ES-I3 (cell line): ENCODE measurements around the gene SH3GLB2.

Source experiments
- H3K36me3 ChIP-seq: 2 replicates; pipeline ENCODE4 v1.6.1; 2013; ENCODE audit warnings: mild to moderate bottlenecking, low read length, control low read depth, moderate library complexity; ENCODE audit not compliant: insufficient read depth
- H3K4me1 ChIP-seq: 2 replicates; pipeline ENCODE4 v1.6.1; 2013; ENCODE audit warnings: mild to moderate bottlenecking, control low read depth, low read length; ENCODE audit not compliant: insufficient read depth
- H3K9ac ChIP-seq: 2 replicates; pipeline ENCODE4 v1.6.1; 2013; ENCODE audit warnings: low read depth, mild to moderate bottlenecking, low read length, moderate library complexity
- H3K9me3 ChIP-seq: 2 replicates; pipeline ENCODE4 v1.6.1; 2013; ENCODE audit warnings: mild to moderate bottlenecking, low read length, moderate library complexity; ENCODE audit not compliant: control insufficient read depth, insufficient read depth

SH3GLB2 gene

GRCh38 chr9:129063061-129063460 lies 34.9 kb upstream of the SH3GLB2 start:
- no peaks in the 10 kb centered on the region for H3K9me3 ChIP-seq
- no peaks in the 10 kb centered on the region; the same call in 1 of the 2 replicates for H3K36me3 ChIP-seq

GRCh38 chr9:129060991-129061390 lies 32.9 kb upstream of the SH3GLB2 start:
- H3K36me3 ChIP-seq: no peaks in the 10 kb centered on the region; the same call in none of the 2 replicates

More at GRCh38 chr9:129063061-129063460, 34.9 kb upstream of the SH3GLB2 start:
- Histone ChIP-seq H3K4me1 (no peaks in the 10 kb centered on the region), H3K9ac (no peak overlapping the region)

GRCh38 chr9:129059796-129060785 lies 32.0 kb upstream of the SH3GLB2 start:
- no peaks in the 10 kb centered on the region; the same call in none of the 2 replicates for H3K36me3 ChIP-seq
- H3K9ac ChIP-seq: no peak overlapping the region
- H3K9me3 ChIP-seq: no peaks in the 10 kb centered on the region
- no peaks in the 10 kb centered on the region for H3K4me1 ChIP-seq

More at GRCh38 chr9:129060991-129061390, 32.9 kb upstream of the SH3GLB2 start:
- Histone ChIP-seq H3K9me3 (no peaks in the 10 kb centered on the region), H3K9ac (no peak overlapping the region), H3K4me1 (no peaks in the 10 kb centered on the region)

GRCh38 chr9:129058965-129059795 lies 31.0 kb upstream of the SH3GLB2 start:
- Histone ChIP-seq H3K9me3 (no peaks in the 10 kb centered on the region), H3K4me1 (no peaks in the 10 kb centered on the region), H3K36me3 (no peaks in the 10 kb centered on the region; the same call in none of the 2 replicates), H3K9ac (no peak overlapping the region)

GRCh38 chr9:129054163-129054851 lies 26.2 kb upstream of the SH3GLB2 start:
- H3K4me1 ChIP-seq: no peaks in the 10 kb centered on the region
- no peaks in the 10 kb centered on the region; the same call in 1 of the 2 replicates for H3K36me3 ChIP-seq
- no peak overlapping the region for H3K9ac ChIP-seq
- H3K9me3 ChIP-seq: no peaks in the 10 kb centered on the region

GRCh38 chr9:129053020-129053419 lies 24.9 kb upstream of the SH3GLB2 start:
- H3K9ac ChIP-seq: no peak overlapping the region
- no peaks in the 10 kb centered on the region for H3K9me3 ChIP-seq
- no peaks in the 10 kb centered on the region; the same call in 1 of the 2 replicates for H3K36me3 ChIP-seq
- H3K4me1 ChIP-seq: no peaks in the 10 kb centered on the region

GRCh38 chr9:129052592-129052991 lies 24.5 kb upstream of the SH3GLB2 start:
- no peaks in the 10 kb centered on the region for H3K9me3 ChIP-seq
- no peak overlapping the region for H3K9ac ChIP-seq
- H3K4me1 ChIP-seq: no peaks in the 10 kb centered on the region
- H3K36me3 ChIP-seq: no peaks in the 10 kb centered on the region; the same call in 1 of the 2 replicates

- Histone ChIP-seq H3K4me1 (peaks cover 3% of the 10 kb centered on the region; the same call in 1 of the 2 replicates), H3K9me3 (no peaks in the 10 kb centered on the region), H3K9ac (no peak overlapping the region), H3K36me3 (peaks cover 6% of the 10 kb centered on the region; the same call in 1 of the 2 replicates)
These were observed 13.9 kb upstream of the SH3GLB2 start for GRCh38 chr9:129042016-129042415.

- Histone ChIP-seq H3K36me3 (peaks cover 6% of the 10 kb centered on the region; the same call in 1 of the 2 replicates), H3K4me1 (peaks cover 3% of the 10 kb centered on the region; the same call in 1 of the 2 replicates), H3K9ac (no peak overlapping the region), H3K9me3 (no peaks in the 10 kb centered on the region)
These were observed 12.0 kb upstream of the SH3GLB2 start for GRCh38 chr9:129040113-129040643.

- Histone ChIP-seq H3K9ac (no peak overlapping the region), H3K36me3 (peaks cover 6% of the 10 kb centered on the region; the same call in 1 of the 2 replicates), H3K4me1 (peaks cover 3% of the 10 kb centered on the region; the same call in 1 of the 2 replicates), H3K9me3 (no peaks in the 10 kb centered on the region)
These were observed 10.2 kb upstream of the SH3GLB2 start for GRCh38 chr9:129038109-129038852.

- H3K36me3 ChIP-seq: peaks cover 5% of the 10 kb centered on the region; the same call in 1 of the 2 replicates
- no peaks in the 10 kb centered on the region for H3K9me3 ChIP-seq
- H3K4me1 ChIP-seq: peaks cover 3% of the 10 kb centered on the region; the same call in 1 of the 2 replicates
- no peak overlapping the region for H3K9ac ChIP-seq
These were observed 9.6 kb upstream of the SH3GLB2 start for GRCh38 chr9:129037767-129038098.

GRCh38 chr9:129036923-129037766 lies 9.0 kb upstream of the SH3GLB2 start:
- Histone ChIP-seq H3K4me1 (peaks cover 3% of the 10 kb centered on the region; the same call in 1 of the 2 replicates), H3K36me3 (no peaks in the 10 kb centered on the region; the same call in 1 of the 2 replicates), H3K9me3 (no peaks in the 10 kb centered on the region), H3K9ac (peak overlapping the region; percentile 89)
